HepG2 (cell line): ENCODE data around the gene TANGO6. TPM values are rescaled to one million over a fixed set of nuclear protein-coding genes. Genes with fewer than 3 reads are reported as not detected.

ENCODE experiments used
- ATAC-seq: fragments of 200-7000 bp; cut with Tn5 transposase; 3 replicates; pipeline ENCODE4 v1.9.1; 2020; ENCODE audit warnings: mild to moderate bottlenecking, moderate library complexity
- BruUV-seq: library from RNA; stranded (reverse); fragments of 400-500 nt; replicated peaks from 2 replicates; lab custom pipeline; 2021; lab: Mats Ljungman, UMichigan
- CTCF ChIA-PET: fragments of 300-600 bp; formaldehyde crosslinking; extraction: SDS; loops from one replicate; lab custom pipeline; 2021; ENCODE audit warnings: low total read pairs, inconsistent platforms, low intra/inter-chr PET ratio; lab: Yijun Ruan, JAX
- POLR2A ChIA-PET: fragments of 350-600 bp; sonication (Branson Sonifier 250); formaldehyde crosslinking; loops from one replicate; lab custom pipeline; 2020; ENCODE audit warnings: antibody characterized with exemption, inconsistent platforms; lab: Yijun Ruan, JAX
- DNase-seq: peaks from one replicate; pipeline ENCODE4 v3.0.0-alpha.2; 2015; ENCODE audit warnings: low spot score
- FAIRE-seq: peaks from 3 replicates; lab custom pipeline; 2011; peaks lifted over from hg19 to GRCh38; lab: Jason Lieb, UNC
- H2AFZ ChIP-seq: one replicate; pipeline ENCODE4 v1.6.1; 2011; ENCODE audit warnings: low read length, inconsistent platforms
- H3K27ac ChIP-seq: fragments of 300-600 bp; 3 replicates; pipeline ENCODE4 v1.8.0; 2011; ENCODE audit warnings: mixed run types, mild to moderate bottlenecking, mixed read lengths, low read length, inconsistent platforms; ENCODE audit not compliant: insufficient read depth; ENCODE audit errors: extremely low read length
- H3K27me3 ChIP-seq, 2 experiments: fragments of 200-600 bp in 1 of 2; 2 replicates in 1 of 2; 3 replicates in 1 of 2; pipeline versions ENCODE4 v1.6.0 to v1.8.0; 2011; ENCODE audit warnings: low read length in 2 of 2, mild to moderate bottlenecking in 2 of 2, moderate library complexity in 2 of 2, inconsistent platforms in 1 of 2; ENCODE audit not compliant: insufficient read depth in 2 of 2, control insufficient read depth in 1 of 2
- H3K36me3 ChIP-seq, 2 experiments: fragments of 200-600 bp in 1 of 2; replicated peaks in 1 of 2; 2 replicates in 1 of 2; 3 replicates in 1 of 2; pipeline versions ENCODE4 v1.5.1 to v1.8.0; 2011; ENCODE audit warnings: low read length in 2 of 2, inconsistent platforms in 1 of 2; ENCODE audit not compliant: insufficient read depth in 2 of 2, control insufficient read depth in 1 of 2
- H3K4me1 ChIP-seq: 2 replicates; pipeline ENCODE4 v1.5.1; 2012; ENCODE audit warnings: low read length, inconsistent platforms; ENCODE audit not compliant: insufficient read depth
- H3K4me2 ChIP-seq: 2 replicates; pipeline ENCODE4 v1.6.0; 2011; ENCODE audit warnings: low read depth, low read length, inconsistent platforms
- H3K4me3 ChIP-seq, 3 experiments: fragments of 200-600 bp in 1 of 3; sonication (generic), shearing (Covaris generic) in 1 of 3; replicated peaks in 1 of 3; 2 replicates each; pipeline ENCODE4 v1.5.1; 2011 to 2016; ENCODE audit warnings: low read length in 3 of 3, inconsistent platforms in 2 of 3, low read depth in 2 of 3, mild to moderate bottlenecking in 2 of 3, control low read depth in 1 of 3, mixed read lengths in 1 of 3; ENCODE audit not compliant: insufficient read depth in 1 of 3
- H3K79me2 ChIP-seq: one replicate; pipeline ENCODE4 v1.6.1; 2011; ENCODE audit warnings: low read length, inconsistent platforms; ENCODE audit not compliant: insufficient read depth
- H3K9ac ChIP-seq: 2 replicates; pipeline ENCODE4 v1.6.0; 2011; ENCODE audit warnings: mild to moderate bottlenecking, low read depth, low read length, inconsistent platforms; ENCODE audit not compliant: insufficient read depth
- H3K9me3 ChIP-seq: 2 replicates; pipeline ENCODE4 v1.5.1; 2012; ENCODE audit warnings: mild to moderate bottlenecking, low read length
- H4K20me1 ChIP-seq: 2 replicates; pipeline ENCODE4 v1.6.0; 2011; ENCODE audit warnings: inconsistent platforms, mild to moderate bottlenecking, low read length, moderate library complexity; ENCODE audit not compliant: insufficient read depth
- E2F2 ChIP-seq: sonication (generic); formaldehyde crosslinking; IDR thresholded peaks from 2 replicates; pipeline ENCODE4 v1.4.0; 2020; ENCODE audit warnings: missing genetic modification reagents, borderline replicate concordance
- FOXP1 ChIP-seq, 2 experiments: fragments of 450-650 bp in 1 of 2; IDR thresholded peaks; 2 replicates each; pipeline ENCODE4 v1.6.1; 2017 to 2018; ENCODE audit warnings: antibody characterized with exemption in 1 of 2
- GATA4 ChIP-seq: sonication (generic); IDR thresholded peaks from 2 replicates; pipeline ENCODE4 v1.6.1; 2016; ENCODE audit warnings: antibody characterized with exemption, low read depth, borderline replicate concordance
- HNF1A ChIP-seq, 2 experiments: sonication (generic) in 1 of 2; formaldehyde crosslinking in 1 of 2; IDR thresholded peaks; 2 replicates each; pipeline versions ENCODE4 v1.4.0 to v1.6.1; 2016 to 2020; ENCODE audit warnings: borderline replicate concordance in 1 of 2, low read depth in 1 of 2, mild to moderate bottlenecking in 1 of 2, missing genetic modification reagents in 1 of 2
- MAFK ChIP-seq, 2 experiments: IDR thresholded peaks in 1 of 2; conservative IDR thresholded peaks in 1 of 2; 2 replicates each; pipeline ENCODE4 v1.6.1; 2011; ENCODE audit warnings: improper control_type of control experiment in 2 of 2, low read length in 2 of 2
- NCOA1 ChIP-seq: sonication (generic); formaldehyde crosslinking; IDR thresholded peaks from 2 replicates; pipeline ENCODE4 v1.9.0; 2021; ENCODE audit warnings: missing genetic modification reagents
- SALL1 ChIP-seq: sonication (generic); formaldehyde crosslinking; IDR thresholded peaks from 2 replicates; pipeline ENCODE4 v1.8.0; 2022; ENCODE audit warnings: mild to moderate bottlenecking, missing genetic modification reagents
- STAT6 ChIP-seq: sonication (generic); formaldehyde crosslinking; IDR thresholded peaks from 2 replicates; pipeline ENCODE4 v1.4.0; 2020; ENCODE audit warnings: missing genetic modification reagents, mild to moderate bottlenecking, borderline replicate concordance
- ZNF432 ChIP-seq: sonication (generic); formaldehyde crosslinking; IDR thresholded peaks from 2 replicates; pipeline ENCODE4 v1.5.0; 2020; ENCODE audit warnings: missing genetic modification reagents, mild to moderate bottlenecking, borderline replicate concordance
- ZNF75D ChIP-seq: sonication (generic); formaldehyde crosslinking; IDR thresholded peaks from 2 replicates; pipeline ENCODE4 v1.8.1; 2023; ENCODE audit warnings: missing genetic modification reagents, mild to moderate bottlenecking, borderline replicate concordance
- WGBS: methylation state at CpG from one replicate; pipeline ENCODE4 v1.1.6; 2017; ENCODE audit warnings: low lambda C conversion rate; 5-methylcytosine and 5-hydroxymethylcytosine counted together
- in situ Hi-C: cut with HindIII; loops from 2 replicates; pipeline ENCODE4 v1.10.0; 2017; ENCODE audit warnings: low pct_unique_long_range_greater_than_20kb; ENCODE audit not compliant: extremely low pct_ligation_motif_present
- intact Hi-C: fragments of 100-400 bp; cut with micrococcal nuclease; formaldehyde crosslinking; loops from one replicate; pipeline ENCODE4 v1.10.0; 2022; ENCODE audit not compliant: unreplicated experiment
- polyA plus RNA-seq, 8 experiments: library from polyadenylated mRNA; depleted of rRNA in 3 of 8; stranded (reverse) in 7 of 8; unstranded in 1 of 8; fragments of >200 nt; fragmentation: Illumina TruSeq in 4 of 8; extraction: Trizol in 4 of 8; gene quantifications; 2 replicates each; pipeline versions ENCODE4 v1.2.1 to v1.2.3, GENCODE V29; 2011 to 2016; ENCODE audit warnings: low read depth in 4 of 8, missing spikeins in 1 of 8, mixed read lengths in 1 of 8; ENCODE audit not compliant: insufficient read depth in 1 of 8
- total RNA-seq, 5 experiments: library from RNA; depleted of rRNA; stranded (reverse); fragments of >200 nt; fragmentation: Illumina TruSeq; extraction: Trizol; gene quantifications; 2 replicates each; pipeline ENCODE4 v1.2.3, GENCODE V29; 2016; ENCODE audit warnings: low read depth in 1 of 5

TANGO6 gene
- total and polyA plus RNA-seq, 2 of the 13 experiments (the other 11 are each of a cell fraction or from before 2014, with no cell fraction given) = 7.2 to 13.3 TPM

DNA sequence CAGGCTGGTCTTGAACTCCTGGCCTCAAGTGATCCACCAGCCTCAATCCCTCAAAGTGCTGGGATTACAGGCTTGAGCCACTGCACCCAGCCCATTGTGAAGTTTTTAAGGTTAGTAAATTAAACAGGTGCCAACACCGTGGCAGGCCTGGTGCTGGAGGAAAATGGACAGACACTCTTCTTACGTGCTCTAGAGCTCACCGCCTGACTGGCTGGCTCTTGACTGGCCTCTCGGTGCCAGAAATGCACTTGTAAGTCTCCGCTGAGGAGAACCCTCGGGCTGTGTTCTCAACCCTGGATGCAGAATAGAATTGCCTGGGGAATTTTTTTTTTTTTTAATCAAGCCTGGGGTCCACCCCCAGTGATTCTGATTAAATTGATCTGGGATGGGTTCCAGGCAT, 251.9 kb downstream of the TANGO6 start:
- no peak for ATAC-seq
- Histone ChIP-seq H4K20me1 (no peaks in the 10 kb centered on the region), H3K27me3 (peaks cover 0 to 8% of the 10 kb centered on the region in 2 experiments; a peak in 2 of 5 replicates), H2AFZ (no peak overlapping the region), H3K9me3 (no peaks in the 10 kb centered on the region), H3K9ac (no peak overlapping the region), H3K79me2 (no peaks in the 10 kb centered on the region), H3K36me3 (no peaks in the 10 kb centered on the region), H3K4me1 (peaks cover 32% of the 10 kb centered on the region), H3K4me3 (no peak overlapping the region), H3K4me2 (no peak overlapping the region), H3K27ac (no peak overlapping the region)
- WGBS = 81% methylated on average over 6 of the region's 6 CpGs
- POLR2A ChIA-PET = interaction anchor here (1.1 kb wide), 1 partner anchor 11 kb away, joined by 4 read pairs; no protein-coding TSS in a partner anchor
- no peak for FAIRE-seq
- in situ Hi-C loops (no loop called here), intact Hi-C loops (loop anchor here (10.0 kb wide), 1 partner anchor 60 kb away; no protein-coding TSS in a partner anchor)
- DNase-seq = no peak
- CTCF ChIA-PET = no interaction called here
- no TSS peak for BruUV-seq
- TF ChIP-seq FOXP1 (IDR thresholded peaks at IDR 0.05) (no peak), FOXP1 (CRISPR knock-in tag; IDR thresholded peaks at IDR 0.05) (no peak), STAT6 (no peak), E2F2 (CRISPR knock-in tag) (no peak), NCOA1 (CRISPR knock-in tag) (no peak), HNF1A (IDR thresholded peaks at IDR 0.05; ENCODE audit: low read depth) (no peak), HNF1A (CRISPR knock-in tag; IDR thresholded peaks at IDR 0.05; ENCODE audit: borderline replicate concordance) (no peak), MAFK (conservative IDR thresholded peaks at IDR 0.05 in 1 of 2, IDR thresholded peaks at IDR 0.05 in 1 of 2; ENCODE audit: low read length in 2 of 2) (no peak), ZNF75D (no peak), ZNF432 (CRISPR knock-in tag) (no peak), SALL1 (CRISPR knock-in tag) (no peak), GATA4 (no peak)
